ENCODE measurements around the gene MAPK6.

DNA sequence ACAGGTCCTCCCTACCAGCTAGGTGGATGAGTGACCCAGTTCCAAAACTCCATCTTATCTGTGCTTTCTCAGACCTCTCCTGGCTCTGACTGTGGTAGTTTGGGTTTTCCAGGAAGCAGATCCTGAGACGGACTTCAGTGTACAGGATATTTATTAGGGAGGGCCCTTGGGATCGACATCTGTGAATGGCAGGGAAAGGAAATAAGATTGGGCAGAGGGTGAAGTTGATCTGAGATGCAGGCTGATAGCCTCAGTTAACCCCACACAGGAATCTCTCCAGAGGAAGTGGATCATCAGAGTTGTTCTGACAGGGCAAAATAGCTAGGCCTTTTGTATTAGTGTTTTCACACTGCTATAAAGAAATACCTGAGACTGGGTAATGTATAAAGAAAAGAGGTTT is 16.7 kb upstream of the MAPK6 start:
- TF ChIP-seq, protein P1, sequence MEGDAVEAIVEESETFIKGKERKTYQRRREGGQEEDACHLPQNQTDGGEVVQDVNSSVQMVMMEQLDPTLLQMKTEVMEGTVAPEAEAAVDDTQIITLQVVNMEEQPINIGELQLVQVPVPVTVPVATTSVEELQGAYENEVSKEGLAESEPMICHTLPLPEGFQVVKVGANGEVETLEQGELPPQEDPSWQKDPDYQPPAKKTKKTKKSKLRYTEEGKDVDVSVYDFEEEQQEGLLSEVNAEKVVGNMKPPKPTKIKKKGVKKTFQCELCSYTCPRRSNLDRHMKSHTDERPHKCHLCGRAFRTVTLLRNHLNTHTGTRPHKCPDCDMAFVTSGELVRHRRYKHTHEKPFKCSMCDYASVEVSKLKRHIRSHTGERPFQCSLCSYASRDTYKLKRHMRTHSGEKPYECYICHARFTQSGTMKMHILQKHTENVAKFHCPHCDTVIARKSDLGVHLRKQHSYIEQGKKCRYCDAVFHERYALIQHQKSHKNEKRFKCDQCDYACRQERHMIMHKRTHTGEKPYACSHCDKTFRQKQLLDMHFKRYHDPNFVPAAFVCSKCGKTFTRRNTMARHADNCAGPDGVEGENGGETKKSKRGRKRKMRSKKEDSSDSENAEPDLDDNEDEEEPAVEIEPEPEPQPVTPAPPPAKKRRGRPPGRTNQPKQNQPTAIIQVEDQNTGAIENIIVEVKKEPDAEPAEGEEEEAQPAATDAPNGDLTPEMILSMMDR (IDR thresholded peaks at IDR 0.05): no peak
- no peak for TF ChIP-seq POLR2A (IDR thresholded peaks at IDR 0.05)

All from adrenal gland (tissue), 5 donors.